DMS 273 (cell line): ENCODE measurements around the gene MAFF.
"Not testable (repeated sequence)": the region's sequence is repeated elsewhere in the genome, so short reads cannot be mapped to it uniquely, and the experiment has no call there.

ENCODE experiments used
- DNase-seq: peaks from one replicate; lab custom pipeline; 2025; ENCODE audit not compliant: unreplicated experiment; lab: John Stamatoyannopoulos, UW

MAFF gene

GRCh38 chr22:38201711-38202436 lies at the start of gene MAFF:
MAFF (plus strand) TSS chr22:38201994; CDS start chr22:38213854, 11,860 bp downstream.
- DNase-seq = peak; percentile 95

GRCh38 chr22:38153821-38154562 lies 47.8 kb upstream of the MAFF start:
- DNase-seq = peak; percentile 92

GRCh38 chr22:38154563-38154915 lies 47.3 kb upstream of the MAFF start:
- not testable (repeated sequence) for DNase-seq

- no peak for DNase-seq
Observed at GRCh38 chr22:38155703-38156102, 46.1 kb upstream of the MAFF start.

GRCh38 chr22:38162881-38163843 lies 38.6 kb upstream of the MAFF start:
- DNase-seq = no peak

GRCh38 chr22:38163844-38164550 lies 37.8 kb upstream of the MAFF start:
- no peak for DNase-seq

- no peak for DNase-seq
Observed at GRCh38 chr22:38164551-38164918, 37.3 kb upstream of the MAFF start.

GRCh38 chr22:38165922-38166593 lies 35.7 kb upstream of the MAFF start:
- no peak for DNase-seq

GRCh38 chr22:38167988-38168407 lies 33.8 kb upstream of the MAFF start:
- peak; percentile 45 for DNase-seq

GRCh38 chr22:38169116-38169515 lies 32.7 kb upstream of the MAFF start:
- no peak for DNase-seq

GRCh38 chr22:38170469-38170868 lies 31.3 kb upstream of the MAFF start:
- no peak for DNase-seq

- peak; percentile 87 for DNase-seq
Observed at GRCh38 chr22:38171927-38172831, 29.6 kb upstream of the MAFF start.

- DNase-seq = no peak
Observed at GRCh38 chr22:38172832-38173640, 28.8 kb upstream of the MAFF start.

- no peak for DNase-seq
Observed at GRCh38 chr22:38173641-38173906, 28.2 kb upstream of the MAFF start.

- DNase-seq = no peak
Observed at GRCh38 chr22:38174626-38175025, 27.2 kb upstream of the MAFF start.

GRCh38 chr22:38175206-38176118 lies 26.3 kb upstream of the MAFF start:
- no peak for DNase-seq

- DNase-seq = peak; percentile 53
Observed at GRCh38 chr22:38176170-38176741, 25.5 kb upstream of the MAFF start.
